GM21576 (cell line): Measurements from ENCODE around the gene CYP26B1.
A peak's percentile ranks its signal among the peaks of the same experiment; 100 is the strongest.

Experiments used
- ATAC-seq: cut with Tn5 transposase; IDR thresholded peaks from one replicate; pipeline ENCODE4 v1.9.1; 2021; ENCODE audit warnings: mild to moderate bottlenecking, moderate library complexity; ENCODE audit not compliant: unreplicated experiment

The CYP26B1 gene

GRCh38 chr2:72141881-72142451, 5.7 kb downstream of the CYP26B1 start:
- ATAC-seq: no peak

- no peak for ATAC-seq
Observed at GRCh38 chr2:72141032-72141645, 6.5 kb downstream of the CYP26B1 start.

GRCh38 chr2:72140621-72140960, 7.1 kb downstream of the CYP26B1 start:
- no peak for ATAC-seq

GRCh38 chr2:72139874-72140620, 7.6 kb downstream of the CYP26B1 start:
- ATAC-seq: no peak

DNA sequence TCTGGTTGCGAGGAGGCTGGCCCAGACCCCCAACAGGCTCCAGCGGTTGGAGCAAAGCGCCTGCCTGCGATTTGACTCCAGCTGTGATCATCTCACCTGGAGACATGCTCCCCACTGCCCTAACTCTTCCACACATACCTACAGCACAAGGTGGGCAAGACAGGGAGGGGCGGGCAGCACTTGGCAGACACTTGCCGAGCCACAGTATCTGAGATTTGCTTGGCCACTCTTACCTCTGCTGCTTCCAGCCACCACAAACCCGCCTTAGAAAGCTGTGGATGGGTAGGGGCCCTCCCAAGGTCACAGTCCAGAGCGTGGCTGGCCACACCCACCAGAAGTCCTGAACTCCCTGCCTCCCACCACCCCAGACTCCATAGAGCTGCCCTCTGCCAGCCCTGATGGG, 8.2 kb downstream of the CYP26B1 start:
- no peak for ATAC-seq

DNA sequence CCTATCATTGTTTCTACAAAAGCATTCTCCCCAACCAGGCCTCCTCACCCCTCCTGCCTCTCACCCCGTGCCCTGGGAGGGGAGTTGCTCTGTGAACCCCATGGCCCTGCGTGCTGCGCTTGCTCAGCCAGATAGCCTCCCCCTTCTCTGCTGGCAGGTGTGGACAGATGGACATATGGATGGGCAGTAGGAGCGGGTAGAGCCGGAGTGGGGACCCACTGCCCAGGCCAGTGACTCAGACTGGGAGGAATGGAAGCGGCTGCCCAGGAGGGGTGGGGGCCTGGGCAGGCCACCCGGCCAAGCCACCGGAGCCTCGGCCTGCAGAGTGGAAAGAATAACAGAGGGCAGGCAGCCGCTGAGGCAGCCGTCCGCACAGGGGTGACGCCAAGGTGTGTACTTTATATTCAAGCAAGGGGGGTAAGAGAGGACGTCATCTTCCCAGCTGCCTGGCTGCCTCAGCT, 8.7 kb downstream of the CYP26B1 start:
- no peak for ATAC-seq

- no peak for ATAC-seq
Observed at GRCh38 chr2:72138011-72138881, 9.4 kb downstream of the CYP26B1 start.

- ATAC-seq: peak; percentile 86
Observed at GRCh38 chr2:72137498-72138010, 10.1 kb downstream of the CYP26B1 start.

DNA sequence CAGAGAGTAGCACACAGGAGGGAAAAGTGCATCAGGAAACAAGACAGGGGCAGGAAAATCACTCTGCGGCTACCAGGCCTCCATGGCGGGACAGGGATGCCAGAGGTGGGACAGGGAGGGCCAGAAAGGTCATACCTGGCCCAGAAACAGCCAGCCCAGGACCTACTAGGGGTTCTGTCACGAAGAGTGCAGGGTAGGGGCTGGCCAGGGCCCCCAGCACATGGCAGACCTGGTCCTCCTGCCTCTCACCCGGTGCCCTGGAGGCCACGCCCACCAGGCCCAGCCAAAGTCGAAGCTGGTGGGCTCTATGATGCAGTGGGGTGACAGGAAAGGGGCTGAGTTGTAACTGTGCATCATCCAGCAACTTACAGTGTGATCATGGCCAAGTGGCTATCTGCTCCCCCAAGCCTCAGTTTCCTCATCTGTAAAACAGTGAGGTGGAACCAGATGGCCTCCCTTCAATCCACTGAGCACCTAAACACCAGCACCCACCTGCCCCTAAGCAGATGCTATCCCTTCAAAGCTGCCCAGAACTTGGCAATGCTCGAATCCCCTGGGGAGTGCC, 10.6 kb downstream of the CYP26B1 start:
- ATAC-seq: no peak

DNA sequence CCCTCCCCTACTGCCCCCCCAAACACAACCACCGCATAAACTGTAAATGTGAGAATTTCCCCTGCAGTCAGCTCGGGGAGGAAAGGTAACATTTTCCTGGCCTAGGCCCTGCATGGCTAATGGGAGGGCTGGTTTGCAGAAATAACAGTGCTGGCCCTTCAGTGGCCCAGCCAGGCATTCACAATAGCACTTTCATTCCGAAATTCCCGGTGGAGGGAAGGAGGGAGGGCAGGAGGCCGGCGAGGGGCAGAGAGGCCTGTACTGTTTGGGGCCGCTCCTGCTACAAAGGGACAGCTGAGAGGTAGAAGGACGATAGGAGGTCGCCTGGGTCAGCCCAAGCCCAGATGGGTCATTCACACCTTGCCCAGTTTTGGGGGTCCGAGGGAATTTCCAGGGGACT, 11.3 kb downstream of the CYP26B1 start:
- ATAC-seq: no peak

- ATAC-seq: no peak
Observed at GRCh38 chr2:72135921-72136320, 11.7 kb downstream of the CYP26B1 start.

DNA sequence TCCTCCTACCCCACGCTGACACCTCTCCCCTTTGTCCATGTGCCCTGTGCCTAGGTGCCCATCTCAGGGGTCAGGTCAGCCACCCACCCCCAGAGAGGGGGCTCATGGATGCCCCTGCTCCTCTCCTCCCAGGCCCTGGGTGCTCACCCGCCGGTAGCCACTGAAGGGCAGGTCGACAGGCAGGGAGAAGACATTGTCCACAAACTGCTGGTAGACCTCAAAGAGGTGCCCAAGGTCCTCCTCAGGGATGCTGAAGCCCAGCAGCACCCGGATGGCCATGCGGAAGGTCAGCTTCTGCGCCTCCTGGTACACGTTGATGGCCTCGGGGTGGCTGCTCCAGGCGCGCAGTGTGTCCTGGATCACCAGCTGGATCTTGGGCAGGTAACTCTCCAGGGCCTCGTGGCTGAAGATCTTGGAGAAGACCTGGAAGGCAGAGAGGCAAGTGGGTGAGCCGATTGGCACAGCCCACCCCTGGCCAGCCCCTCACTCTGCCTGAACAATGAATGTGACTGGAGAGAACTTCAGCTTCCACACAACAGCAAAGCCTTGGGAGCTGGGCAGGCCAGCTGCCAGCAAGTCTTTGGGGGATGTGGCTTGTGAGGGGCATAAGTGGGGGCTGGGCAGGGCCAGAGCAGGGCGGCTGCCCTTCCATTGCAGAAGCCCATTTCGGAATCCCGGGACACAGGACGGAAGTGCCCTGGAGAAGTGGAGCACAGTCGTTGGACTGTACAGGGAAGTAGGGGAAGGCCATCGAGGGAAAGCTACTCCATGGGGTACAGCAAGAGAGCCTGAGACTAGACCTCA, 12.5 kb downstream of the CYP26B1 start:
- no peak for ATAC-seq

- ATAC-seq: no peak
Observed at GRCh38 chr2:72134408-72134996, 13.2 kb downstream of the CYP26B1 start.

DNA sequence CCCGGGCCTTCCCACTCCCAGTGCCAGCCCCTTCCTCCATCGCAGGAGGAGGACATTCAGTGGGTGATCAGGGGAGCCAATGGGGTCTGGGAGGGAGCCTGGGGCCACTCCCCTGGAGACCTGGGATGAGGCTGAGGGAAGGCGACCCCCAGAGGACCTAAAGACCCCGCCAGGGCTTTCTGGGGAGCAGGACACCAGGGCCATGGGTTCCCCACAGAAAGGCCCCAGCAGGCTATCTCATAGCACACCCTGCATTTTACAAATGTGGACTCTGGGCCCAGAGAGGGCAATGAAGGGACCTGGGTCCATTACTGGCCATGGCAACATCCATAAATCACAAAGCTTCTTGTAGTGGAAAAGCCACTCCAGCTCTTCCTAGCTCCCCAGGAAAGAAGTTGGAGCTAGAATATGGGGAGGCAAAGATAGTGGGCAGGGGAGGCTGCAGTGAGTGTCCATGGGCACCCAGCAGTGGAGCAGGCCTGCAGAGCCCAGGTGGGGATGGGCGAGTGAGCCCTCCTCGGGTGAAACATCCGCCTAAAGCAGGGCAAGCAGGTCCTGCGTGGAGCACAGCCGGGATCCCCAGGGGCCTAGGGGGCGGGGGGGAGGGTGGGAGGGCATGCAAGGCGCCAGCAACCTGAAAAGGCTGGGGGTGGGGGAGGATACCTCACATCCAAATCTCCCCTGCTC, 13.8 kb downstream of the CYP26B1 start:
- no peak for ATAC-seq

DNA sequence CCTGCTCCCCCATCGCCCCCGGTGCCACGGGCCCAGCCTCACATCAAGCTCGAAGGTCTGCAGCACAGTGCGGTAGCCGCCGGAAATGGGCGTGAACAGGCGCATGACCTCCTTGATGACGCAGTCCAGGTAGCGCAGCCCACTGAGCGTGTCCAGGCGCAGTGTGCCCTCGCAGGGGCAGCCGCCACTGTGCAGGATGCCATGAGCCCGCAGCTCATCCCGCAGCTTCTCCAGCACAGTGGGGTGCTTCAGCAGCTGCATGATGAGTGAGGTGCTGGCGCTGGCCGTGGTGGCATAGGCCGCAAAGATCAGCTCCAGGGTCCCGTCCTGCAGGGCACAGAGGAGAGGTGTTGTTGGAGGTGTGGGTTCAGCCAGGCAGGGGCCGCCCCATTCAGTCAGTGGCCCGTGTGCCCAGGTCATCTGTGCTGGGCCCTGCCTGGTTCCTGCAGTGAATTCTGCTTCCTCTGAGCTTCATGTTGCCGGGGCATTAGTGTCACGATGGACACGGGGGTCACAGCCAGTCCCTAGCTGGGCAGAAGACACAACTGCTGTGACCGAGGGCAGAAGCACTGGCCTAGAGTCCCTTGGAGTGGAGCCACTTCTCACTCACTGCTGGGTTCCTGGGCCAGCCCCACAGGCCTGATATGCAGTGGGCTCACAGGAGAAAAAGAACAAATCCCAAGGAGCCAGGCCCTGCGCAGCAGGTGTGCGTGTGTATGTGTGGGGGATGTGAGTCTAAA, 14.5 kb downstream of the CYP26B1 start:
- no peak for ATAC-seq

DNA sequence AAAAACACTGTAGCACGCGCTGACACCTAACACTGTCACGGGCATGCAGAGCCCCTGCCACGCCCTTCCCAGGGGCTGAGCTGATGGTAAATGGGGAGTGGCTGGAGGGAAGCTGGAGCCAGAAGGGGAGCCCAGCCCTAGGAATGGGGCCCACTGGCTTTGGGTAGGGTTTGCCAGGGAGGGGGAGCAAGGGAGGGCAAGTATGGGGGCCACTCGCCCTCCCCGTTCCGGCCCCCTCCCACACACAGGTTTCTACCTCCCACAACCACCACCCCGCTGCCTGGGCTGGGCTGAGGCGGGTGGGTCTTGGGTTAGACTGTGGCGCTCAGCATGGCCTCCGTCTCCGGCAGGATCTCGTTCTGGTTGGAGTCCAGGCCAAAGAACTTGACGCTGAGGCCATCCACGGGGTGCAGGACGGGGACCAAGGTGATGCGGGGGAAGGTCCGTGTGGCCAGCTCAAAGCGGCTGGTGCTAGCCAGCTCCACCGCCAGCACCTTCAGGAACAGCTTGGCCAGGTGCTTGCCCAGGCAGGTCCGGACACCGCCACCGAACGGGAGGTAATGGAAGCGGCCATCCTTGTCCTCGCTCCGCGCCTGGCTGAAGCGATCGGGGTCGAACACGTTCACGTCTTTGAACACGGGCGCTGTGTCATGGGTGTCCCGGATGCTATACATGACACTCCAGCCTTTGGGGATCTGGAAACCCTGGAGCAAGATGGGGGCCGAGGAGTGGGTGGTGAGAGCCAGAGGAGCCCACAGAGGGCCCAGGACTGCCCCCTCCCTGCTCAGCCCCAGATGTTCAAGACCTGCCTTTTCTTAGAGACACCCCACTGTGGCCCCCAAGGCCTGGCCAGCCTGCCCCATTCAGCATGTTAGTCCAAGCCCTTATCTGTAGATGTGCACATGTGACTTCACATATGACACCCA, 15.5 kb downstream of the CYP26B1 start:
- ATAC-seq: no peak

DNA sequence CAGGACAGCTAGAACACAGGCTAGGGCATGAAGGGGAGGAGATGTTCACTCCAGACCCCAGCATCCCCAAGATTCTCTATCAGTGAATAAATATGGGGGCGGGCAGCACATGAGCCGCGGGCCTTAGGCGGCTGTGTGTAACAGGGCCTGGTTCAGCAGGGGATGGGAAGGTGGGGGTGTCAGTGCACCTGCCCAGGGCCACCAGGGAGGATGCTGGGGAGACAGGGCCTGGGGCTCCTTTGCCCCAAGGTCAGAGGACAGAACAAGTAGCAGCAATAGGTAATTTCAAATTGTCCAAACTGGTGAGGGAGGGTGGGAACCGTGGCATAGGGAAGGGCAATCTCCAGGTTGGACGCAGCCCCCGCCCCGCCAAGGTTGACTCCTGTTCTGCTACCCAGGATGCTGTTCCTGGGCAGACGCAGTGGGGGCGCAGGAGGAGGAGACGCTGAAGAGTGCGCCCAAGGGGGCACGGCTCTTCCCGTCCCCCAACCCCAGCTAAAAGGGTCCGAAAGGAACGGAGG, 16.2 kb downstream of the CYP26B1 start:
- no peak for ATAC-seq
